Prostate gland (tissue), 2 donors: ENCODE data around the gene COPS7A.

ENCODE experiments used
- CTCF ChIP-seq, 4 experiments: fragments of 200-600 bp in 2 of 4; fragments of 450-650 bp in 2 of 4; sonication (generic) in 2 of 4; IDR thresholded peaks; 1 replicate in 3 of 4; 2 replicates in 1 of 4; pipeline ENCODE4 v1.5.1; 2016 to 2019; ENCODE audit warnings: antibody characterized with exemption in 4 of 4, mild to moderate bottlenecking in 2 of 4, moderate library complexity in 2 of 4
- POLR2A ChIP-seq: fragments of 450-650 bp; IDR thresholded peaks from one replicate; pipeline ENCODE4 v1.6.1; 2016; ENCODE audit warnings: antibody characterized with exemption, mild to moderate bottlenecking

- TF ChIP-seq CTCF (IDR thresholded peaks at IDR 0.05) (no peak), POLR2A (no peak)
These were observed 27.9 kb downstream of the COPS7A start for GRCh38 chr12:6751767-6752166.
